HG03108 (cell line): Measurements from ENCODE around the gene BAZ1A.

Source experiments
- ATAC-seq: cut with Tn5 transposase; IDR thresholded peaks from one replicate; pipeline ENCODE4 v1.9.1; 2021; ENCODE audit warnings: moderate library complexity; ENCODE audit not compliant: unreplicated experiment

Gene BAZ1A, protein sequence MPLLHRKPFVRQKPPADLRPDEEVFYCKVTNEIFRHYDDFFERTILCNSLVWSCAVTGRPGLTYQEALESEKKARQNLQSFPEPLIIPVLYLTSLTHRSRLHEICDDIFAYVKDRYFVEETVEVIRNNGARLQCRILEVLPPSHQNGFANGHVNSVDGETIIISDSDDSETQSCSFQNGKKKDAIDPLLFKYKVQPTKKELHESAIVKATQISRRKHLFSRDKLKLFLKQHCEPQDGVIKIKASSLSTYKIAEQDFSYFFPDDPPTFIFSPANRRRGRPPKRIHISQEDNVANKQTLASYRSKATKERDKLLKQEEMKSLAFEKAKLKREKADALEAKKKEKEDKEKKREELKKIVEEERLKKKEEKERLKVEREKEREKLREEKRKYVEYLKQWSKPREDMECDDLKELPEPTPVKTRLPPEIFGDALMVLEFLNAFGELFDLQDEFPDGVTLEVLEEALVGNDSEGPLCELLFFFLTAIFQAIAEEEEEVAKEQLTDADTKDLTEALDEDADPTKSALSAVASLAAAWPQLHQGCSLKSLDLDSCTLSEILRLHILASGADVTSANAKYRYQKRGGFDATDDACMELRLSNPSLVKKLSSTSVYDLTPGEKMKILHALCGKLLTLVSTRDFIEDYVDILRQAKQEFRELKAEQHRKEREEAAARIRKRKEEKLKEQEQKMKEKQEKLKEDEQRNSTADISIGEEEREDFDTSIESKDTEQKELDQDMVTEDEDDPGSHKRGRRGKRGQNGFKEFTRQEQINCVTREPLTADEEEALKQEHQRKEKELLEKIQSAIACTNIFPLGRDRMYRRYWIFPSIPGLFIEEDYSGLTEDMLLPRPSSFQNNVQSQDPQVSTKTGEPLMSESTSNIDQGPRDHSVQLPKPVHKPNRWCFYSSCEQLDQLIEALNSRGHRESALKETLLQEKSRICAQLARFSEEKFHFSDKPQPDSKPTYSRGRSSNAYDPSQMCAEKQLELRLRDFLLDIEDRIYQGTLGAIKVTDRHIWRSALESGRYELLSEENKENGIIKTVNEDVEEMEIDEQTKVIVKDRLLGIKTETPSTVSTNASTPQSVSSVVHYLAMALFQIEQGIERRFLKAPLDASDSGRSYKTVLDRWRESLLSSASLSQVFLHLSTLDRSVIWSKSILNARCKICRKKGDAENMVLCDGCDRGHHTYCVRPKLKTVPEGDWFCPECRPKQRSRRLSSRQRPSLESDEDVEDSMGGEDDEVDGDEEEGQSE (N-terminal part only)

DNA sequence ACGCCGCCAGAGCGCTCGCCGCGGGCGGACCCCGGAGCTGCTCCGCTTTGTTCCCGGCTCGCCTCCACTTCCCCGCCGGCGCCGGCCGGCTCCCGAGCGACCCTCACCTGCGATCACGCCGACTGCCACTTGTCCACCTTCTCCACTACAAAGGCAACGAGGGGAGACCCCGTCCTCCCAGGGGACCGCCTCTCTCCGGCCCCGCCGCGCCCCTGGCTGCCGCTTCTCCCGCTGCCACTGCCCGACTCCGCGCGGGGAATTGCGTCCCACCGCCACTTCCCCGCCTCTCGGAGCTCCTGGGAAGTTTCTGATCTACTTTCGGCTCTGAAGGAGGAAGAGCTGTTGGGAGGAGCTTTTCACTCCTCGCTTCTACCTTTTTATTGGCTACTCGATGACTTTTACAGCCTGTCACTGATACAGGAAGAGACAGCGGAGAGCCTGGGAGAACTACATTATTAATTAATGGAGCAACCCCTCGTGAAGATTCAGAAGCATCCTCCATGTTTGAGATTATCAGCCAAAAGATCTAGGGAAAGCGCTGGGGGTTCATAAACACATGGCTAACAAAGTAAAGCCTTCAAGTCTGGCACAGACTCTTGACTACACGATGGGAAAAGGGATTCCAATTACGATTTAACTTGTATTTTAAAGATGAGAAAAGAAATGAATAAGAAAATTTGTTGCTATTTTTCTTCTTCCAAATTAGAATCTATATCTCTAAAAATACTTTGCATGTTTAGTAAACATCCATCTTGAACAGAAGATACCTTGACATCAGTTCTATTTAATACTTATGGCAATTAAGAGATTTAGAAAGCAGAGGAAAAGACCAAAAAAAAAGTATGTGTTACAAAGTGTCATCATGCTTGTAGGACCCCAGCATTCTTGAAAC is at the start of gene BAZ1A:
Gene BAZ1A (minus strand): TSS at position 330 of the 892 bp plus-strand sequence. CDS start 756 bp downstream, outside the sequence.
- peak; percentile 35 for ATAC-seq

DNA sequence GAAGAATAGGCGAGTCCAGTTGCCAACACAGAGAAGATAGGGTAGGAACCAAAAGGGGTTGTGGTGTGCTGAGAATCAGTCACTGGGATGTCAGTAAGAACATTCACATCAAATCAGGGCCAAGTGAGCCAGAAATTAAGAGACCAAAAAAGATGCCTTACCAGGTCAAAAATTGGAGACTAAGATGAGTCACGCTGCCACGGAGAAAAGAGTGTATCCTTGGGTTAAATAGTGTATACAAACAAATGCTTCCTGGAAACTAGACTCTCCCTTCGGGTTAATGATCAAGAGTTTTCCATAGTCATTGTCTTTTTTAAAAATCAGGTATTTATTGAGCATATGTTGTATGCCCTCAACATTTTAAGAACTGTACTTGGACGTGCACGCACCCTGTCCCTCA is 45.2 kb upstream of the BAZ1A start:
- no peak for ATAC-seq

GRCh38 chr14:34913619-34914018 is 38.5 kb upstream of the BAZ1A start:
- ATAC-seq = no peak

DNA sequence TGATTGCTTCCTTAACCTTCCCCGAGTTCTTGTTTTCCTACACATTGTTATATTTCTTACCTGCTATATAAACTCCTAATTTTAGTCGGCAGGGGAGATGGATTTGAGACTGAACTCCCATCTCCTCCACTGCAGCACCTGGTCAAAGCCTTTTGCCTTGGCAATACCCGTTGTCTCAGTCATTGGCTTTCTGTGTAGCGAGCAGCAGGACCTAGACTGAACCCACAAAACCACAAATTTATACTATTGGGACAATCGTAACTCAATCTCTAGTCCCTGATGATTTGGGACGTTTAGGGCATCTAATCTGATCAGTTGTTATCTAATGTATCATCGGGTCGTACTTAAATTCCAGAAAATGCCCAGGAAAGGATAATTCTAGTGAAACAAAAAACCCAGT is 37.8 kb upstream of the BAZ1A start:
- ATAC-seq = no peak

DNA sequence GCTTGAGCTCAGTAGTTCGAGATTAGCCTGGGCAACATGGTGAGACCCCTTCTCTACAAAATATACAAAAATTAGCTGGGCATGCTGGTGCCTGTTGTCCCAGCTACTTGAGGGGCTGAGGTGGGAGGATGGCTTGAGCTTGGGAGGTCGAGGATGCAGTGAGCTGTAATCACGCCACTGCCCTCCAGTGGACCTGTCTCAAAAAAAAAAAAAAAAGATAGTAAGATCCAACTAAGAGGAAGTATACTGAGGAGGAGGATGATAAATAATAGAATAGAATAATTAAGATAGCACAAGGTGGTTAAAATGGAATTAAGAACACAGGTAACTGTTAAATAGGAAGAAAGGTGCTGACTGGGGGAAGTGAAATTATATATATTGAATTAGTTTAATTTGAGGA is 37.0 kb upstream of the BAZ1A start:
- no peak for ATAC-seq

- no peak for ATAC-seq
Observed at GRCh38 chr14:34911209-34912150, 36.3 kb upstream of the BAZ1A start.

DNA sequence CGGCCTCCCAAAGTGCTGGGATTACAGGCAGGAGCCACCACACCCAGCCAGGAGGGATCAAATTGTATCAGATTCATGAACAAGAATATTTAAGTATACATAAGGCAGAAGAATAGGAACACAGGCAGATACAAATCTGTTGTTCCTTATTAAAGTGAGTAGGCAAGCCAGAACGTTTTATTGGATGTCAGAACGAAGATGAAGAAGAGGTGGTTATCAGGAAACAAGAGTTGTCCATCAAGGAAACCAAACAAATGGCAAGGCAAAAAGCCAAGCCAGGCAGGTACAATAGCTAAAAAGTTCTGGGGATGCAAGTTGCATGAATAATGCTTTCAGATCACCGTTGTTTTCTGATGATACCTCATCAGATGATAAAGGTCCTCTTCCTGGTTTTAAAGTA is 31.1 kb upstream of the BAZ1A start:
- no peak for ATAC-seq

GRCh38 chr14:34895277-34895676 is 20.1 kb upstream of the BAZ1A start:
- no peak for ATAC-seq

DNA sequence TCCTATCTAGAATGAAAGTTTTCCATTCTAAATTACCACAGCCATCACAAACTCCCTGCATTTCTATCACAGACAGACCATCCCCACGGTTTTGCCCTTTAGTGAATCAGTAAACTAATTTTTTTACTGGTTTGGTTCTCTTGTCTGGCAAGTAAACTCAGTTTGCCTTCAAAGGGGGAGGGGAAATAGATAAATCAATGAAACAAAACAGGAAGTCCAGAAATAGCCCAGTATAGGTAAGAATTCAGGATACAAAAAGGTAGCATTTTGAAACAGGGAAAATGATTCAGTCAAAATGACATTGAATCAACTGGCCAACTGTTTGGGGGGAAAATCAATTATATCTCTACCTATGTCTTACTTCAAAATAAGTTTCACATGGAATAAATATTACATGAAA is 15.8 kb upstream of the BAZ1A start:
- ATAC-seq = no peak

- ATAC-seq = no peak
Observed at GRCh38 chr14:34888186-34888585, 13.0 kb upstream of the BAZ1A start.

- ATAC-seq = no peak
Observed at GRCh38 chr14:34883954-34884353, 8.8 kb upstream of the BAZ1A start.

DNA sequence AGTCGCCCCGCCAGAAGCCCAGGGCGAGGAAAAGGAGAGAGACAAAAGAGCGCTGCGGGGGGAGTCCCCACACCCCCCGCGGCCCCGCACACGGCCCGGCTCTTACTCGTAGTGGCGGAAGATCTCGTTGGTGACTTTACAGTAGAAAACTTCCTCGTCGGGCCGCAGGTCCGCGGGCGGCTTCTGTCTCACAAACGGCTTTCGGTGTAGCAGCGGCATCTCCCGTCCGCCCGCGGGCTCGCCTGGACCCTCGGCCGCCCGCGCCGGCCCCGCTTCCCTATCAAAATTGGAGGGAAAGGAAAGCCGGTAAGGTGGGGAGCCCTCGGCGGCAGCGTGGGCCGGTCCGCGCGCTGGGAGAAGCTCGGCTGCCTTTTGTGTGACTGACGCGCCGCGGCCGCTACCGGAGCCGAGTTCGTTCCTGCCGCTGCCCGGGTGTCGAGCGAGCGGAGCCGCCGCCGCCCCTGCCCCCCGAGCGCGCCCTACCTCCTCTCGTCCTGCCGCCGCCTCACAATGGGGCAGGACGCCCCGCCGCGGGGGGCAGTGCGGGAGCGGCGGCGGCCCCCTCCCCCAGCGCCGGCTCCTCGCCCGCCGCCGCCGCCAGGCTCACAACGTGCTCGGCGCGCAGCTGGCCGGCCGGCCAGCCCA is 652 bp downstream of the BAZ1A start:
- ATAC-seq = peak; percentile 17

DNA sequence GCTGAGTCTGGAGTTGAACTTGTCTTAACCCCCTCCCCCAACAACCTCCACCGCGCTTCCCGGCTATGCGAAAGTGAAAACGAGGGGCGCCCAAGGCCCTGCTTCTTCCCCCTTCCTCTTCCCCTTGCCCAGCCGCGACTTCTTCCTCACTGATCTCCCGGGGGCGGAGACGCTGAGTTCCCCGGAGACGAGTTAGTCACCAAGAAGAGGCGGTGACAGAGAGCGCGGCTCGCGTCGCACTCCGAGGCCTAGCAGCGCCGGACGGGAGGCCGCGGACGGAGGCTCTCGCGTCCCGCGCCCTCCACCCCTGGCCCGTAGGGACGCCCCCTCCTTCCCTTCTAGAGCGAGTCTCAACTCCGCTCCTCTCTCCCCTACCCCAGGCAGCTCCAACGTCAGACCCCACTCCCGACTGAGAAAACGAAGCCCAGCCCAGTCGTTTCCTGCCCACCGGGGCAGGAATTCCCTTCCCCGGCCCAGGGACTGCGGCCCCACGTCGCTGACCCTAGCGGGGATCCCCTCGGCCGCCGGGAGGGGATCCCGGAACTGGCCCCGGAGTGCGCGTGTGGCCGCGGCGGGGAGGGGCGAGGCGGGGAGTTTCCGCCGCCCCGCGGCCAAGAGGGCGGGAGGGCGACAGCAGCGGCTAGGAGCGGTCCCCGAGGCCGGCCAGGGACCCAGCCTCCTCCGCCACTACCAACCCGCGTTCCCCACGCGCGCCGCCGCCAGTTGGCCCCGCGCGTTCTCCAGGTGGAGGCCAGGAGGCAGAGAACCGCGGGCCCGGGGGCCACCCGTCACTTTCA is 1.4 kb downstream of the BAZ1A start:
- ATAC-seq = peak; percentile 58

DNA sequence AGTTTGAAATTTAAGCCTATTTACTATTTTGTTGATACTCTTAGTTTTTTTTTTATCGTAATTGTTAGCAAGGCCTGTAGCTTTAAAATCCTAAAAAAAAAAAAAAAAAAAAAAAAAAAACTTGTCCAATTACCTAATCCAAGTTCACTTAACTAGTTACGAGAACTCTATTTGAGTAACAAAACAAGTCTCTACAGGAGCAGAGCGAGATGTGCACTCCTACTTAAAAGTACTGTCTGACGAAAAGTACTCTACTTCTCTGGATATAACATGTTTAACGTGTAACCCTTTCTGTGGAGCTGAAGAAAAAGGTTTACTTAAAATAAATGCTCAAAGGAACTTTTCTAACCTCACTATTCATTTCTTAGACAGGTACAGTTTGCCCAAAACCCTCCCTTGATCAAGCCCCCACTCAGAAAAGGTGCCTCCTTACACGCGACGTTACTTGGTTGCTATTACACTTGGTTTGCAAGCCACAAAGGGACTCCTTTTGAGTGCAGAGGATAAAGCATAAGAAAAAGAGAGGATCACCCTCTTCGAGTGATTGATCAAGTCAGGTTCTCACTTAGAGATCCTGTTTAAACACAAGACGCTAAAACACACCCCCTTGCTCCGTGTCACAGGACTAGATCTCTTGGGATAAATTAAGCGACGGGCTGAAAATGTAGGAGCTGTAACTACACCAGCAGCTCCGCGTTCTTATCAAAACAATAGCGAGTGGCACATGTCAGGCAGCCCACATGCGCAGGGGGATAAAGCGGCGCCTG is 2.2 kb downstream of the BAZ1A start:
- ATAC-seq = peak; percentile 1

DNA sequence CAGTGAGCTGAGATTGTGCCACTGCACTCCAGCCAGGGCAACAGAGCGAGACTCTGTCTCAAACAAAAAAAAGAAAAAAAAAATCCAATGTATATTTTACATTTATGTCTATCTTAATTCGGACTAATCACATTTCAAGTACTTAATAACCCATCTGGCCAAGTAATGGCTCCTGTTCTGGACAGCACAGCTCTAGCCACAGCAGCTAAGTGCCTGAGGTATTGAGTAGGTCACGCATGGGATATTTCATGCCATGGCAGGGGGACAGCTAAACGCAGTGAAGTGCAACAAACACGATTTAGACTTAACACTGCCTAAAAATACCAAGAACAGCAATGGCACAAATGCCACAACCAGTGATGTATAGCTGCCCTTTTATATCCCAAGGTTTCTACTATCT is 8.0 kb downstream of the BAZ1A start:
- no peak for ATAC-seq

- ATAC-seq = no peak
Observed at GRCh38 chr14:34865889-34866574, 9.1 kb downstream of the BAZ1A start.

GRCh38 chr14:34863844-34864243 is 11.3 kb downstream of the BAZ1A start:
- no peak for ATAC-seq
